NCI-H1930 (cell line): Measurements from ENCODE around the gene STAM.

Experiments used
- DNase-seq, 2 experiments: peaks; one replicate each; lab custom pipeline; 2025; lab: John Stamatoyannopoulos, UW

STAM gene

DNA sequence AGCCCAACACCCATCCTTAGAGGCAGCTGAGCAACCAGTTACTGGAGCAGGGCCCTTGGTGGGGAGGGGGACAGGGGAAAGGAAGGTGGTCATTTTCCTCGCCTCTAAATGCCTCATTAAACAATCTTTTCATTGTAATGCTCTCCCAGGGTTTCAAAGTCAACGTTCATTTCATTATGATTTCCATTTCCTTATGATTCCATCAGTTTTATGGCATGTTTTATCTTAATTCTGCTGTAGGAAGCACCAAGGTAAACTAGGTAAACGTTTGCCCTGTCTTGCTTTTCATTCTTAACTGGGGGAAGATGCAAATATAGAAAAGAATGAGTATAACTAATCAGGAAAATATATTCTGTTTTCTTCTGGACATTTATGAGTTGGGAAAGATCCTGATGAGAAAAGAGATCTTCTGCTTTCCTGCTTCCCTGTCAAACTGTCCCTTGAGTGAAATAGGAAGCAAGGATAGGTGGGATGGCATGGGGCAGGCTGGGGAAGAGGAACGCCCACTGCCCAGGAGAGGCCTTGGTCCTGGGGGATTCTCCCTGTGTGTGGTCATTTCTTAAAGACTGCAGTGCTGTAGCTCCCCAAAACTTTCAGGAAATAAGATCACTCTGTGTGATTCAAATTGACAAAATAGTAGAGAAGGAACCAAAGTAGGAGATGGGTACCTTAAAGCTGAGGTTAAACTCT is 87.5 kb downstream of the STAM start:
- no peak for DNase-seq

GRCh38 chr10:17733620-17734019 is 89.7 kb downstream of the STAM start:
- no peak for DNase-seq

DNA sequence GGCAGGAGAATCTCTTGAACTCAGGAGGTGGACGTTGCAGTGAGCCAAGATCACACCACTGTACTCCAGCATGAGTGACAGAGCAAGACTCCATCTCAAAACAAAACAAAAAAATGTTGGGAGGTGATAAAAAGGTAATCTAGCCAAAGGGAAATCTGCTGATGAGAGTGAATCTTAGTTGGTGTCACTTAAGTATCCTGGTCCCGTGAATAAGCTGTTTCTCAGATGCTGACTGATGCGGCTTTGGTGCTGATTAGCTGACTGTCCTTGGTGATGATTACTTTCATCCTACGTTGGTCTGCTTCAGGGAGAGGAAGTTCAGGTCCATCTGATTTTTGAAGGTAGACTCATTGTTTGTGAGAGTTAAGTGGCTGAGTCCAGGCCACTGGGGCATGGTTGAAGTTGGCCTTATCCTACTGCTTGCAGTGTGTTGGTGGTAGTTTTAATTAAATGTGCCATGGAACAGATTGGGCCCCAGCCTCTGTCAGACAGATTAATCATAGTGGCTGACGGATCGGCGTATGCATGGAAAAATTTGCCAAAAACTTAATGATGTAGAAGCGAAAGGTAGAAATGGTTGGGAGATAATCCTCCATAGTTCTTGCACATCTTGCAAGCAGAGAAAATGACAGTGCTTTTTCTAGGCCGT is 90.6 kb downstream of the STAM start:
- no peak for DNase-seq

DNA sequence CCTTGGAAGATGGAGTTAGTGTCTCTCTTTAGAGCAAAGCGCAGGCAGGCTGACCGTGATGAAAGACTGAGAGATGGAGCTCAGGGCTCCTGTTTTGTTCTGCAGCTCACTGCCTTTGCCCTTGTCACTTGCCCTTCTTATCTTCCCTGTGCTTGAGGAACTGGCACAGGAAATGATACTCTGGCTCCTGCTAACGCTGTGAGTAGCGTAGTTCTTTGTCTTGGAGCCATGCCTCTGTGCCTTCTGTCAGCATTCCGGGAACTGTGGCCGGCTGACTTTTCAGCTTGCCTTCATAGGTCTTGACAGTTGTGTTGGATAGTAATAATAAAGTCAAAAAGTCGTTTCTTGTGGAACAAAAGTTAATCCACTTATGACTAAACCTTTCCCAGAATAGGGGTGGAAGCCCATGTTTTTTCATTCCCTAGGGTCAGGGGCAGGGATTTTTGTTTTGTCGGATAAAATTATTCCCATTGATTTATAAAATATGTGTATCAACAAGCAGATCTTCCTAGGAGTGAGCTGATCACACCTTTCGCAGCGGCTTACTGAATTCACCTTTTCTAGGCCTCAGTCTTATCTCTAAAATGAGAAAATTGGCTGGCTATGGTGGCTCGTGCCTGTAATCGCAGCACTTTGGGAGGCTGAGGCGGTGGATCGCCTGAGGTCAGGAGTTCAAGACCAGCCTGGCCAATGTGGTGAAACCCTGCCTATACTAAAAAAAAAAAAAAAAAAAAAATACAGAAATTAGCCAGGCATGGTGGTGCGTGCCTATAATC is 91.4 kb downstream of the STAM start:
- DNase-seq, result no peak

GRCh38 chr10:17736223-17736622 is 92.3 kb downstream of the STAM start:
- DNase-seq, result no peak

GRCh38 chr10:17737027-17737965 is 93.3 kb downstream of the STAM start:
- DNase-seq, result no peak

GRCh38 chr10:17740668-17741067 is 96.7 kb downstream of the STAM start:
- no peak for DNase-seq

GRCh38 chr10:17742918-17743317 is 99.0 kb downstream of the STAM start:
- no peak for DNase-seq

- no peak for DNase-seq
Observed at GRCh38 chr10:17743437-17743836, 99.5 kb downstream of the STAM start.

DNA sequence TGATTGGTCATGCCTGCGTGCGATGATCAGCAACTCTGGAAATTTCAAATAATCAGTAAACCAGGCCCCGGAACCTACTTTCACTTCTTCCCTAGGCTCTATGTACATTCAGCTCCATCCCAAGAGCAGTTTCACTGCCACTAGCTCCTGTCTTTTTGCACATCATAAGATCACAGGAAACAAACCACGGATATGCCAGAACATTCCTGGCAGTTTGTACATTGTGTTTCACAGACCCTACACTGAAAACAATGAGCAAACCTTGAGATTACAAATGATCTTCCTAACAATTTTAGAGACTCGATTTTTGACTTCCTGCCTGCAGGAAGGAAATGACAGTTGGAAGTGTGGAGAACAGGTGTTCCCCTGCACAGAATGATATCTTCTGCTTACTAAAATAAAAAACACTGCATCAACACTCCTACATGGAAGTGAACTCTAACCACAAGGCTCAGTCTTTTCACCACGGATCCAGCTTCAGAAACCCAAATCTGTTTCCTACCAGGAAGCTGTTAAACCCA is 100.5 kb downstream of the STAM start:
- no peak for DNase-seq

- no peak for DNase-seq
Observed at GRCh38 chr10:17747883-17748550, 104.1 kb downstream of the STAM start.

- no peak for DNase-seq
Observed at GRCh38 chr10:17749890-17750289, 105.9 kb downstream of the STAM start.

GRCh38 chr10:17751781-17752445 is 108.0 kb downstream of the STAM start, which contains the start of gene TMEM236:
Gene TMEM236 (plus strand): TSS chr10:17752201. CDS start chr10:17752296, 95 bp downstream.
- DNase-seq, result no peak

- DNase-seq, result no peak
Observed at GRCh38 chr10:17756557-17757217, 112.7 kb downstream of the STAM start.

DNA sequence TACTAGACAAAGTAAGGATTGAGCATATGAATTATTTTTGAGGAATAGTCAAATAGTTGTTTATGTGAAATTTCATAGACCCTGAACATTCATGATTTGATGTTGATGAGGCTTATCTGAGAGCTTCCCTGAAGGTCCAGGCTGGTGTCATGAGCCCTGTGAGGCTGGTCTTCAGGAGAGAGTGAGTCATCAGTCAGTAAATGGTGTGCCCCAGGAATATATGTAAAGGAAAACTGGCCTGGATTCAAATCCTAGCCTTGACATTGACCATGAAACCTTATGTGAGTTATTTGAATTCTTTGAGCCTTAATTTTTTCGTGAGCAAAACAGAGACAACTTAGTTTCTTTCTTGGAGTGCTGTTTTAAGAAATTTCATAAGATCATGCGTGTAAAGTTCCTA is 114.2 kb downstream of the STAM start:
- DNase-seq, result no peak

- DNase-seq, result no peak
Observed at GRCh38 chr10:17758896-17759295, 114.9 kb downstream of the STAM start.

- DNase-seq, result no peak
Observed at GRCh38 chr10:17764142-17764541, 120.2 kb downstream of the STAM start.

DNA sequence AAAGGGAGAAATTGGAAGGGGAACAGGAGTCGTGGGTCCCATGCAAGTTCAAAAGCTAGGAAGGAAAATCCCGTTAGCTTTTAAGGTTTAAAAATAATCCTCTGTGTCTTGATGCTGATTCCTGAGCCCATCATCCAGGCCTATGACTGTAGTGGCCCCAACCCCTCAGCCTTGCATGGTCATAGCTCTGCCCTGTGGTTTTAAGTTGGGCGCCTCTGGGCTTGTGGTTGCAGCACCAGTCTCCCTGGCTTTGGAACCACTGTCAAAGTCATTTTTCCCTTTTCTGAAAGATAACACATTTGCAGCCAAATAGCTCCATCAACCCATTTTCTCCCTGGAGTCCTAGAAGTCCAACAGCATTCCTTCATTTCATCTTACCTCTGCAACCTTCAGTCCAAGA is 121.7 kb downstream of the STAM start:
- DNase-seq, result no peak
